Measurements from ENCODE around the gene ERO1A.

Gene ERO1A

GRCh38 chr14:52706286-52706685 lies 10.9 kb upstream of the ERO1A start:
- peak overlapping the region; percentile 52 to 80 (median 74) for H3K4me2 ChIP-seq
- H3K4me1 ChIP-seq, result peaks cover 19 to 58% (median 27%) of the 10 kb centered on the region in 10 experiments
- peaks cover 28 to 32% (median 31%) of the 10 kb centered on the region in 11 experiments for H3K36me3 ChIP-seq
- peaks cover 0 to 41% (median 17%) of the 10 kb centered on the region in 11 experiments; a peak in 13 of 22 replicates for H4K20me1 ChIP-seq
- H3K4me3 ChIP-seq, result peak overlapping the region; percentile 77 to 100 (median 92)
- H3K27me3 ChIP-seq, result no peaks in the 10 kb centered on the region
- peak overlapping the region; percentile 87 to 96 (median 92); a peak in 21 of 22 replicates for H3K27ac ChIP-seq
- H3K9me3 ChIP-seq (replicated peaks in 1 of 11), result no peaks in the 10 kb centered on the region
- TF ChIP-seq Cebpa-rat (IDR thresholded peaks at IDR 0.05), result no peak
- H3K9ac ChIP-seq, result peak overlapping the region; percentile 87 to 98 (median 93); a peak in 21 of 22 replicates

GRCh38 chr14:52703664-52704063 lies 8.3 kb upstream of the ERO1A start:
- Histone ChIP-seq H3K4me2 (peak overlapping the region in 4 of 11 experiments; percentile 11 to 30 (median 20); a peak in 6 of 22 replicates), H3K27ac (no peak overlapping the region; a peak in 1 of 22 replicates)
- no peak for TF ChIP-seq Cebpa-rat (IDR thresholded peaks at IDR 0.05)

GRCh38 chr14:52703225-52703624 lies 7.9 kb upstream of the ERO1A start:
- H3K27me3 ChIP-seq, result no peaks in the 10 kb centered on the region
- H3K9me3 ChIP-seq (replicated peaks in 1 of 11), result no peaks in the 10 kb centered on the region
- TF ChIP-seq Cebpa-rat (IDR thresholded peaks at IDR 0.05), result no peak
- H3K4me1 ChIP-seq, result peaks cover 10 to 44% (median 16%) of the 10 kb centered on the region in 10 experiments
- H3K36me3 ChIP-seq, result peaks cover 0 to 2% (median 0%) of the 10 kb centered on the region in 11 experiments; a peak in 6 of 22 replicates
- H3K27ac ChIP-seq, result no peak overlapping the region; a peak in 1 of 22 replicates
- no peak overlapping the region for H3K9ac ChIP-seq
- no peak overlapping the region for H3K4me3 ChIP-seq
- peaks cover 0 to 11% (median 5%) of the 10 kb centered on the region in 11 experiments; a peak in 9 of 22 replicates for H4K20me1 ChIP-seq
- H3K4me2 ChIP-seq, result peak overlapping the region in 4 of 11 experiments; percentile 11 to 30 (median 20); a peak in 6 of 22 replicates

More at GRCh38 chr14:52703664-52704063, 8.3 kb upstream of the ERO1A start:
- Histone ChIP-seq H3K4me3 (no peak overlapping the region), H3K9ac (no peak overlapping the region), H3K27me3 (no peaks in the 10 kb centered on the region), H3K4me1 (peaks cover 15 to 48% (median 20%) of the 10 kb centered on the region in 10 experiments), H3K36me3 (peaks cover 2 to 6% (median 4%) of the 10 kb centered on the region in 11 experiments; a peak in 19 of 22 replicates), H3K9me3 (replicated peaks in 1 of 11) (no peaks in the 10 kb centered on the region), H4K20me1 (peaks cover 0 to 15% (median 10%) of the 10 kb centered on the region in 11 experiments; a peak in 9 of 22 replicates)

- no peak overlapping the region for H3K4me3 ChIP-seq
- no peak overlapping the region for H3K27ac ChIP-seq
These were observed 5.9 kb upstream of the ERO1A start for GRCh38 chr14:52701223-52701622.

GRCh38 chr14:52700701-52701172 lies 5.4 kb upstream of the ERO1A start:
- peaks cover 5 to 44% (median 11%) of the 10 kb centered on the region in 10 experiments; a peak in 16 of 20 replicates for H3K4me1 ChIP-seq
- no peaks in the 10 kb centered on the region for H3K27me3 ChIP-seq
- no peak overlapping the region for H3K9ac ChIP-seq
- no peaks in the 10 kb centered on the region for H3K9me3 ChIP-seq (replicated peaks in 1 of 11)
- no peaks in the 10 kb centered on the region for H4K20me1 ChIP-seq
- no peak for TF ChIP-seq Cebpa-rat (IDR thresholded peaks at IDR 0.05)
- H3K4me2 ChIP-seq, result peak overlapping the region in 3 of 11 experiments; percentile 13 to 60 (median 44); a peak in 4 of 22 replicates
- H3K27ac ChIP-seq, result no peak overlapping the region
- no peaks in the 10 kb centered on the region for H3K36me3 ChIP-seq
- H3K4me3 ChIP-seq, result no peak overlapping the region

More at GRCh38 chr14:52701223-52701622, 5.9 kb upstream of the ERO1A start:
- Histone ChIP-seq H3K9ac (no peak overlapping the region), H3K9me3 (replicated peaks in 1 of 11) (no peaks in the 10 kb centered on the region), H3K4me1 (peaks cover 4 to 45% (median 12%) of the 10 kb centered on the region in 10 experiments; a peak in 18 of 20 replicates), H3K27me3 (no peaks in the 10 kb centered on the region), H3K4me2 (peak overlapping the region in 3 of 11 experiments; percentile 13 to 60 (median 44); a peak in 6 of 22 replicates), H4K20me1 (no peaks in the 10 kb centered on the region), H3K36me3 (no peaks in the 10 kb centered on the region)
- TF ChIP-seq Cebpa-rat (IDR thresholded peaks at IDR 0.05), result no peak

- no peak for TF ChIP-seq Cebpa-rat (IDR thresholded peaks at IDR 0.05)
- Histone ChIP-seq H3K36me3 (peaks cover 0 to 13% (median 0%) of the 10 kb centered on the region in 11 experiments; a peak in 4 of 22 replicates), H3K9me3 (replicated peaks in 1 of 11) (no peaks in the 10 kb centered on the region), H3K4me2 (peak overlapping the region; percentile 60 to 90 (median 79)), H3K4me3 (peak overlapping the region; percentile 88 to 99 (median 96)), H4K20me1 (peaks cover 0 to 51% (median 29%) of the 10 kb centered on the region in 11 experiments; a peak in 13 of 22 replicates), H3K9ac (peak overlapping the region; percentile 92 to 98 (median 95)), H3K27ac (peak overlapping the region; percentile 91 to 97 (median 94)), H3K4me1 (peaks cover 33 to 52% (median 43%) of the 10 kb centered on the region in 10 experiments), H3K27me3 (no peaks in the 10 kb centered on the region)
These were observed 437 bp downstream of the ERO1A start for GRCh38 chr14:52694761-52695480.

- Histone ChIP-seq H3K4me3 (peak overlapping the region in 4 of 10 experiments; percentile 14 to 99 (median 93); a peak in 8 of 20 replicates), H3K36me3 (peaks cover 0 to 13% (median 0%) of the 10 kb centered on the region in 11 experiments; a peak in 4 of 22 replicates), H3K27ac (peak overlapping the region in 9 of 11 experiments; percentile 39 to 96 (median 65); a peak in 15 of 22 replicates), H3K4me2 (peak overlapping the region; percentile 60 to 90 (median 81)), H3K9ac (peak overlapping the region in 8 of 11 experiments; percentile 18 to 95 (median 46); a peak in 9 of 22 replicates), H4K20me1 (peaks cover 0 to 63% (median 35%) of the 10 kb centered on the region in 11 experiments; a peak in 13 of 22 replicates), H3K27me3 (no peaks in the 10 kb centered on the region), H3K4me1 (peaks cover 33 to 53% (median 42%) of the 10 kb centered on the region in 10 experiments), H3K9me3 (replicated peaks in 1 of 11) (no peaks in the 10 kb centered on the region)
- TF ChIP-seq Cebpa-rat (IDR thresholded peaks at IDR 0.05), result no peak
These were observed 1.8 kb downstream of the ERO1A start for GRCh38 chr14:52693532-52693931.

- Histone ChIP-seq H3K27me3 (no peaks in the 10 kb centered on the region), H3K9me3 (replicated peaks in 1 of 11) (no peaks in the 10 kb centered on the region), H4K20me1 (peaks cover 0 to 68% (median 40%) of the 10 kb centered on the region in 11 experiments; a peak in 14 of 22 replicates), H3K4me2 (peak overlapping the region; percentile 60 to 90 (median 81)), H3K4me3 (peak overlapping the region in 3 of 10 experiments; percentile 14 to 99 (median 96); a peak in 3 of 20 replicates), H3K36me3 (peaks cover 0 to 13% (median 0%) of the 10 kb centered on the region in 11 experiments; a peak in 4 of 22 replicates), H3K4me1 (peaks cover 33 to 56% (median 42%) of the 10 kb centered on the region in 10 experiments), H3K27ac (peak overlapping the region in 9 of 11 experiments; percentile 39 to 96 (median 65); a peak in 17 of 22 replicates), H3K9ac (peak overlapping the region in 10 of 11 experiments; percentile 18 to 95 (median 41); a peak in 10 of 22 replicates)
- no peak for TF ChIP-seq Cebpa-rat (IDR thresholded peaks at IDR 0.05)
These were observed 2.3 kb downstream of the ERO1A start for GRCh38 chr14:52693036-52693435.

Measured in BLaER1 treated with 17β-estradiol and CSF1 and Interleukin-3, amounts not matched to agents 10 nM and 100 nM (cell line).